Measurements from ENCODE around the gene CAB39. TPM values are rescaled to one million over a fixed set of nuclear protein-coding genes. Genes with fewer than 3 reads are reported as not detected.
A peak's percentile ranks its signal among the peaks of the same experiment; 100 is the strongest.

Gene CAB39
- total RNA-seq, 1 donor from 2014 or later: 73.8 TPM

DNA sequence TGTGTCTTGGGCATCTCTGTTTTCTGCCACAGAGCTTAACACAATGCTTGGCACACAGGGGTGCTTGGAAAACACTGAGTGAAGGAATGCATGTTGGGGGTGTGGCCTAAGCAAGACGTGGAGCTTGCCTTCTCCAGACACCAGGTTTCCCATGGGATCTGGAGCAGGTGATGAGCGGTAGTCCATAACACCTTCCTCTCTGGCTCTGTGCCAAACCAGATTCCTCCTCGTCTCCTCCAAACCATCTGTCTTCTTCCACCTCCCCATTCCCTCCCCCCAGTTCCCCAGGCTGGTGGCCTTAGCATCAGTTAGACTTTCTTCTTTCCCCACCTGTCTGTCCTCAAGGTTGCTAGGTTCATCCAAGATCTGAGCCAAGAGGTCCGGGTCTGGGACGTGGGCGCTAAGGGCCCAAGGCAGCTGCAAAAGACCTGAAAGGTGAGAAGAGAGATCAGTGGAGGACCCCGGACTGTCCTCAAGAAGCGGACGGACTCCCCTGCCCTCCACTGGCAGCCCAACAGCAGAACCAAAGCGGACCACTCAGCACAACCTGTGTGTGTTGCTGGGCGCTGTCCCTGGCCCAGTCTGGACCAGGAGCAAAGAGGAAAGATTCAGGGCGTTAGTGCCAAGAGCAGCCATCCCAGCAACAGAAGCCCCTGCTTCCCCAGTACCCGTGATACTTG, 150.9 kb downstream of the CAB39 start:
- DNase-seq (ENCODE audit: low spot score): no peak

DNA sequence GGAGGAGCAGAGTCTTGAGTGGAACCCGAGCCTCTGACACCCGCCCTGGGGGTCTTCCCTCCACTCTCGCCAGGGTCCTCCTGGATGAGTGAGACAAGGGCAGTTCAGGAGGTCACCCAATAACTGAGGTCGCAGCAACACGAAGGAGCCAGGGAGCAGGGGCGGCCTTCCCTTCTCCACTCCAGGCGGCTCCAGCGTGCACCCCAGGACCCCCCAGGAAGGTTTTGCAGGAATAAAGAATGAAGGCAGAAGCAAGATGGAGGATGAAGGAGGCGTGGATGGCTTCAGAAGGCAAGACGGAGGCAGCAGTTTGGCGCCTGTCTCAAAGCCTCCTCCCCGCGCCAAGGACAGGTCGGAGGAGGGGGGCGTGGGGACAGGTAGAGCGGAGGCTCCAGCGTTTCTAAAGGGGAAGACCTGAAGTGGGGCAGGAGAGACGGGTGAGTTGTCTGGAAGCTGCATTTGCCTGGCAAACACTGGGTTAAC, 151.5 kb downstream of the CAB39 start:
- DNase-seq (ENCODE audit: low spot score): no peak

DNA sequence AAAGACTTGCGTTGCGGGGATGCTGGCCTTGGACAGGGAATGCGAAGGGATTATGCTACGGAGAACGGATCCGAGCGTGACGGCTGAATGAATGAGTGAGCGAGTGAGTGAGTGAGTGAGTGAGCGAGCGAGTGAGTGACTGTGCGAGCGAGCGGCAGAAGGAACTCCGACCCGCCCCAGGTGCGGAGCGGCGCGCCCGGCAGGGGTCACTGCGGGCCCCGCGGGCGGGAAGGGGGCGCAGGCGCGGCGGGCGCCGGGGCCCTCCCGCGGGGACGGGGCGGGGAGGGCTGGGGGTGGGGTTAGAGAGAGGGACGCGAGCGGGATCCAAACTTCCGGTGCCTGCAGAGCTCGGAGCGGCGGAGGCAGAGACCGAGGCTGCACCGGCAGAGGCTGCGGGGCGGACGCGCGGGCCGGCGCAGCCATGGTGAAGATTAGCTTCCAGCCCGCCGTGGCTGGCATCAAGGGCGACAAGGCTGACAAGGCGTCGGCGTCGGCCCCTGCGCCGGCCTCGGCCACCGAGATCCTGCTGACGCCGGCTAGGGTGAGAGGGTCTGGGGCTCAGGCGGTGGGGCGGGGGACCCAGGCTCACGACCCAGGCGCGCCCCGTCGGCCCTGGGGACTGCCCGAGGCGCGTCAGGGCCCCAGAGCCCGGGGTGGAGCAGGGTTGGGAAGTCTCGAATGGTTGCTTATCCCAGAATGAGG, 152.1 kb downstream of the CAB39 start, which contains the start of gene ITM2C:
Gene ITM2C (plus strand): TSS at position 338 of the 702 bp plus-strand sequence. CDS start 84 bp downstream, at position 422.
- peak; percentile 68 for DNase-seq (ENCODE audit: low spot score)

DNA sequence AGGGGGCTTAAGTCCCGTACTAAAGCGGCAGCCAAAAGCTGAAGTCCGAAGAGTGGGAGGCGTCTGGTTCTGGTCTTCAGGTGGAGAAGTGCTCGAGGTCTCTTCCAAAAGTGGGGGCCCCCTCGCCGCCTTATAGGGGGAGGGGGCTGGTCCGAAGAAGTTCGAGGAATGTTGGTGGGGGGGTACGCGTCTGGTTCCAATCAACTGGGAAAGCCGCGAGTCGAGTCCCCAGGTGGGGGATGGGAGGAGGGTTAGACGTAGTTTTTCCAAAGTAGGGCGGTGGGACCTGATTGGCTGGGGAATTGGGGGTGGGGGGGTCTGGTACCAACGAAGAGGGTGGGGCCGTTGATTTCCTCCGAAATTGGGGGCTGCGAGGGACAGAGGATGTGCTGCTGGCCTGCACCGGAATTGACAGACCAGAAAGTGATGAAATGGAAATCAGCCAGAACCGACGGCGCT, 152.7 kb downstream of the CAB39 start:
- DNase-seq (ENCODE audit: low spot score): no peak

DNA sequence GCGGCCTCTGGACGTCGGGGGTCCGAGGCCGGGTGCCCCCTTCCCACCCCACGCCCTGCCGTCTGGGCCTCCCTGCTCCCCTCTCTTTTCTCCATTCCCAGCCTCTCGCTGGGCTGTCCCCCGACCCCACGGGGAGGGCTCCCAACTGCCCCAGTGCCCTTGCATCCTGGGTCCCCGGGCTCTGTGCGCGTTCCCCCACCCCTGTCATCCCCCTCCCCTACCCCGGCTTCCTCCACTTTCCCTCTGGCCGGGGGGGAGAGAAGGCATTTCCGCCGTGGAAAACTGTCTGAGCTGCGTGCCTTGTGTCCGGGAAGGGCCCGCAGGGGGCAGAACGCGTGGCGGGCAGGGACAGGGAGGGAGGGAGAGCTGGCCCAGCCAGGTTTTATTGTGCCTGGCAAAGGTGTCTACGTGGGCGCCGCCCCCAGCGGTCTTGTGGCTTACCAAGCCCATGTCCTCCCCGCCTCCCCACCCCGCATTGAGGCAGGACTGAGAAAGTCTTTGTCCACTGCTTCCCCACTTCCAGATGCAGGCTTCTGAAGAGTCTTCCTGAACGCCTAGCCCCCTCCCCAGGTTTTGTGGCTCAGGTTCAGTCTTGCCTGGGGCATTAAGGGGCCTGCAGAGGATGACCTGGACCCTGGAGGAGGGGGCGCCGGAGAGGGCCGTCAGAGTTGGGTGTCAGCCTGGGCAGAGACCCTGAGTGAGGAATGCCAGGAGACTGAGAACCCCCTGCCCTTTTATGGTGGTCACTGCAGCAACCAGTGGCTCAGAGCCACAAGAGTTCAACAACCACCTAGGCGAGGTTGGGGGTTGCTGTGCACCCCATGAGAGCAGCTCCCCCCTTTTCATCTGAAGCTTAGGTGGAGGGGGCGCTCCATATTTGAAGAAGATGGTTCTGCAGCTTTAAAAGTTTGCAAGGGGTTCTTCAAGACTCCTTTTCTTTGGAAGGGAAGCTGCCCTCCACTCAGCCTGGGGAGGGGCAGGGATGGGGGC, 153.4 kb downstream of the CAB39 start:
- no peak for DNase-seq (ENCODE audit: low spot score)

DNA sequence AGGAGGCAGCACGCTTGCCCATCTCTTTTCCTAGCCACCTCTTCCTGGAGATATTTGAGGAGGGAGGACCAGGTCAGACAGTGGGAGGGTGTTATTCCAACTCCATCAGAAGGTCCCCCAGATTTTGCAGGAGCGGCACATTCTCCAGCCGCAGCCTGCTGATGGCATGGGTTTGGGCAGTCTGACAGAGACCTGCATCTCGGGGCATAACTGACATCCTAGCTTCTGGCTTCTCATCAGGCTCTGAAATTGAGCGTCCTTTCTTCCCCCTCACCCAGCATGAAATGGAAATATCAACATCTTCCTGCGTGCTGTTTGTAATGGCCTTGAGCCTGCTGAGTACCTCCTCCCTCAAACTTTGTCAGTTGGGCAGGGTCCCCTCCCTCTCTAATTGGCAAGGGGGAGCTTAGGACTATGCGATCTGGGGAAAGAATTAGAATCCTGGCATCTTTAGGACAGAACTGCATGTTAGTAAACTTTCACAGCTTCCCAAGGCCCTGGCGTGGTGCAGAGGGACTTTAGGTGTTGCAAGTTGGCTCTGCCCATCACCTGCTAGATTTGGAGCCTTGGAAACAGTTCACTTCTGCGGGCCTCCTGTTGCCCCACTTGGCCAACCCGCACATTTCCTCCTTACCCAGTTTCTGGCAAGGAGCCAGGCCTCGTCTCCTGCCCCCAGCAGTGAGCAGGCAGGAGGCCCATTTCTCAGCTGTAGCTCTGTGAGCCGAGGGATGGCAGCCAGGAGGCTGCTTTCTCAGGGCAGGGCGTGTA, 154.3 kb downstream of the CAB39 start:
- peak; percentile 53 for DNase-seq (ENCODE audit: low spot score)

DNA sequence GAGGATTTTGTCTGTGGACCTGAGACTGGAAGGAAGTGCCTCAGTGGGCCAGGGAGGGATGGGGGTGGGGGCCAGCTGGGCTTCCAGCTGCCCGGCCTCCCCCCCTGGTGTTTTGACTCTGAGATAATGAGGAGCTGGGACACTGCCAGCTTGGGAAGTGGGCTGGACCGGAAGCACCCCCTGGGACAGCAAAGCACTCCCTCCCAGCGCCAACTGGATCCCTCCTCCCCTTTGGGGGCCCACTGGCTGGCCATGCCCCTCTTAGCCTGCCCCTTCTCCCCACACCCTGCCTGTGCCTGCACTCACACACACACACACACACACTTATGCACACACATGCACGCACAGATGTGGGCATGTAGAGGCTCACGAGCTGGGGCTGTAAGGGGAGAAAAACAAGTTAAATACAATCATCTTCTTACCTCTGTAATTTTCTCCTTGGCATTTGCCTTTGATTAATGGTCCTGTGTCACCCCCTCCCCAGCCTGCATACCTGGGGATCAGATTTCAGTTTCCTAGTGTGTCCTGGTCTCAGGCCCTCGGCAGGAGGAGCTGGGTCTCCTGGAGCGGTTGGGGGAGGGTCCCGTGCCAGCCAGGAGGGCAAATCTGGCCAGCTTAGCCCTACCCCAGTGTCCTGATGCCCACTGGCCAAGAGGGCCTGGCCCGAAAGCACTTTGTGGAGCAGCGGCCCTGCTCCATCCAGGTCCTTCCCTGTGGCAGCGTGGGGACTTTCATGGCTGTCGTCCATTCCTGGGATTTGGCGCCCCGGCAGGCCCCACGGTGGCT, 155.7 kb downstream of the CAB39 start:
- no peak for DNase-seq (ENCODE audit: low spot score)

DNA sequence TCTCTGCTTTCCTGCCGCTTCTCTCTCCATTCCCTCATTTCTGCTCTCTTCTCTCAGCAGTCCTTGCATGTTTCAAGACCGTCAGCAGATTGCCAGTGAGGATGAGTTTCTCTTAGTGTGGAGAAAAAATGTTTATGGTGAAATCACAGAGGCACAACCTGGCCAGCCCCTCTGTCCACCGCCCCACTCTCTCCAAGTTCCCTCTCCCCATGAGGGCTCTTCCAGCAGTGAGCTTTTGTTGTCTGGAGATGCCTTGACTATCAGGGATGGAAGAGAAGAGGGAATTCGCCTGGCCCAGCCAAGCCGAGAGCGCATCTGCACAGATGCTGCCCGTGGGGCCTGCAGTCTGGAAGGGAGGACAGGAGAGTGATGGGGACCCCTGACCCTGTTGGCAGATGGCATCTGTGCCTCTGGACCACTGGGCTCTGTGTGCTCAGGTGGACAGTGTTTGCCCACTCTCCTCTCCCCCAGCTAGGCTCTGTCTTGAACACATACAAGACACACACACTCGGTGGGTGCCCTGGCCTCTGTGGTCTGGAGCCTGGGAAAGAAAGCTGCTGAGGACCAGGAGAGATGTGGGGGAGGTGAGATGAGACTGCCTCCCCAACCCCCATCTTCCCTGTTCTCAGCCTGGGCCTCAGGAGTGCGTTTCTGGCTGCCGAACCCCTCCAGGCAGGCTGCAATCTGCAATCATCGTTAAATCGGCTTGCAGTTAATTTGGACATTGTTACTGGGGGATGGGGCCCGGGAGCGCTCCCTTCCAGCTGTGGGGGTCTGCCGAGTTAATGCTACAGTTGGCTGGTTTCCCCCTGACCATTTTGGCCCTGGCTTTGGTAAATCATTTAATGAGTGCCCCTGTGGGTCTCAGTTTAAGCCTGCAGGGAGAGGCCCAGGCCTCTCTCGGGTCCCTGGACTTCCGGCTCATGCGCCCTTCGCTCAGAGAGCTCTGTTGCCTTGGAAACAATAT, 156.6 kb downstream of the CAB39 start:
- DNase-seq (ENCODE audit: low spot score): no peak

DNA sequence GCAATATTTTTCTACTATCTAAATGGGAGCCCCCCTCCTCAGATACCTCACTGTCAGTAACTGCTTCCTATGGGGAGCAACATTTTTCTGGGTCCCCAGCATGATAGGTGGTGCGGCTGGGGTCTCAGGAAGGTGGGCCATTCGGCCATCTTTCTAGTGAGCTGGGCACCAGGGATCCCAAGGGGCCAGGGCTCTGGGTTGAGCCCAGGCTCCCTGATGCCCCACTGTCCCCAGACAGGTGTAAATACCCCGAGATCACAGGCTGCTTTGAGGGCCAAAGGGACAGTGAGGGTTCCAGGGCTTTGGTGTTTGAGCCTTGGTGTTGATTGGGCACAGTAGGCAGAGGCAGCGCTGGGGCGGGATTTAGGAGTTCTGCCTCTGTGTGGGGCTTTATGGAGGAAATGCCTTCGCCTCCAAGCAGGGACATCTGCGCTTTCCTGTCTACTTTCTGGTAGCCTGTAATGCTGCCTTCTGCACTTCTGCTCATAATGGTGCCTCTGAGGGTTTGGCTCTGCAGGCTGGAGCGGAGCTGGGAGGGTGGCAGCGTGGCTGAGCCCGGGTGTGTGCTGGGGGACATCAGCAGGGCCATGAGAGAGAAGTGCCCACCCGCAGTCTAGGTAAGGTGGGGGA, 157.4 kb downstream of the CAB39 start:
- DNase-seq (ENCODE audit: low spot score): no peak

Other genes starting within 250 kb of the CAB39 start
- 195 TPM for gene ITM2C, start 152.1 kb downstream of the CAB39 start, total RNA-seq
- gene GPR55, start 212.4 kb downstream of the CAB39 start, total RNA-seq: 0.37 TPM

All from mucosa of gallbladder (tissue), 1 donor.